ENCODE results near the gene FOLR2.
"Not testable (repeated sequence)": the region's sequence is repeated elsewhere in the genome, so short reads cannot be mapped to it uniquely, and the experiment has no call there.

Gene FOLR2

GRCh38 chr11:72216638-72217037 lies at the start of gene FOLR2:
FOLR2 (plus strand) TSS chr11:72216794; CDS start chr11:72218585, 1,791 bp downstream.
- H3K4me1 ChIP-seq (ENCODE audit: insufficient read depth, low read length): no peaks in the 10 kb centered on the region
- no peak within 1 kb of the TSS for H3K4me3 ChIP-seq (ENCODE audit: low read length)
- H3K27me3 ChIP-seq (ENCODE audit: insufficient read depth, low read length): peaks cover 4% of the 10 kb centered on the region; the same call in 1 of the 2 replicates
- H3K27ac ChIP-seq (ENCODE audit: low read length): no peak within 1 kb of the TSS
- no peaks in the 10 kb centered on the region for H3K9me3 ChIP-seq (ENCODE audit: insufficient read depth, low read depth, low read length)
- no peak within 1 kb of the TSS for H3K9ac ChIP-seq (ENCODE audit: low read depth, low read length)
- no peaks in the 10 kb centered on the region for H3K36me3 ChIP-seq (ENCODE audit: insufficient read depth, low read depth, low read length)

- not testable (repeated sequence) for H3K9me3 ChIP-seq (ENCODE audit: insufficient read depth, low read depth, low read length); H3K27ac ChIP-seq (ENCODE audit: low read length); H3K4me1 ChIP-seq (ENCODE audit: insufficient read depth, low read length); H3K27me3 ChIP-seq (ENCODE audit: insufficient read depth, low read length); H3K4me3 ChIP-seq (ENCODE audit: low read length); H3K36me3 ChIP-seq (ENCODE audit: insufficient read depth, low read depth, low read length); H3K9ac ChIP-seq (ENCODE audit: low read depth, low read length)
Measured at GRCh38 chr11:72169046-72169555, 47.5 kb upstream of the FOLR2 start.

- not testable (repeated sequence) for H3K27me3 ChIP-seq (ENCODE audit: insufficient read depth, low read length); H3K36me3 ChIP-seq (ENCODE audit: insufficient read depth, low read depth, low read length); H3K4me3 ChIP-seq (ENCODE audit: low read length); H3K9ac ChIP-seq (ENCODE audit: low read depth, low read length); H3K27ac ChIP-seq (ENCODE audit: low read length); H3K9me3 ChIP-seq (ENCODE audit: insufficient read depth, low read depth, low read length); H3K4me1 ChIP-seq (ENCODE audit: insufficient read depth, low read length)
Measured at GRCh38 chr11:72169754-72170153, 46.8 kb upstream of the FOLR2 start.

- H3K4me1 ChIP-seq (ENCODE audit: insufficient read depth, low read length); H3K9me3 ChIP-seq (ENCODE audit: insufficient read depth, low read depth, low read length); H3K4me3 ChIP-seq (ENCODE audit: low read length); H3K36me3 ChIP-seq (ENCODE audit: insufficient read depth, low read depth, low read length); H3K27ac ChIP-seq (ENCODE audit: low read length); H3K9ac ChIP-seq (ENCODE audit: low read depth, low read length); H3K27me3 ChIP-seq (ENCODE audit: insufficient read depth, low read length): not testable (repeated sequence)
Measured at GRCh38 chr11:72172043-72172442, 44.6 kb upstream of the FOLR2 start.

- no peaks in the 10 kb centered on the region for H3K9me3 ChIP-seq (ENCODE audit: insufficient read depth, low read depth, low read length)
- H3K36me3 ChIP-seq (ENCODE audit: insufficient read depth, low read depth, low read length): no peaks in the 10 kb centered on the region
- H3K4me1 ChIP-seq (ENCODE audit: insufficient read depth, low read length): no peaks in the 10 kb centered on the region
- no peak overlapping the region for H3K9ac ChIP-seq (ENCODE audit: low read depth, low read length)
- no peak overlapping the region for H3K4me3 ChIP-seq (ENCODE audit: low read length)
- no peaks in the 10 kb centered on the region for H3K27me3 ChIP-seq (ENCODE audit: insufficient read depth, low read length)
- no peak overlapping the region for H3K27ac ChIP-seq (ENCODE audit: low read length)
Measured at GRCh38 chr11:72173291-72173690, 43.3 kb upstream of the FOLR2 start.

GRCh38 chr11:72174302-72175070 lies 42.1 kb upstream of the FOLR2 start:
- Histone ChIP-seq H3K36me3 (ENCODE audit: insufficient read depth, low read depth, low read length) (no peaks in the 10 kb centered on the region), H3K9ac (ENCODE audit: low read depth, low read length) (no peak overlapping the region), H3K27ac (ENCODE audit: low read length) (no peak overlapping the region), H3K4me1 (ENCODE audit: insufficient read depth, low read length) (no peaks in the 10 kb centered on the region), H3K27me3 (ENCODE audit: insufficient read depth, low read length) (no peaks in the 10 kb centered on the region), H3K4me3 (ENCODE audit: low read length) (no peak overlapping the region), H3K9me3 (ENCODE audit: insufficient read depth, low read depth, low read length) (no peaks in the 10 kb centered on the region)

GRCh38 chr11:72177656-72178055 lies 38.9 kb upstream of the FOLR2 start:
- H3K9me3 ChIP-seq (ENCODE audit: insufficient read depth, low read depth, low read length): no peaks in the 10 kb centered on the region
- no peaks in the 10 kb centered on the region for H3K27me3 ChIP-seq (ENCODE audit: insufficient read depth, low read length)
- no peaks in the 10 kb centered on the region for H3K36me3 ChIP-seq (ENCODE audit: insufficient read depth, low read depth, low read length)
- no peak overlapping the region for H3K4me3 ChIP-seq (ENCODE audit: low read length)
- H3K27ac ChIP-seq (ENCODE audit: low read length): no peak overlapping the region
- no peak overlapping the region for H3K9ac ChIP-seq (ENCODE audit: low read depth, low read length)
- no peaks in the 10 kb centered on the region for H3K4me1 ChIP-seq (ENCODE audit: insufficient read depth, low read length)

GRCh38 chr11:72179049-72179803 lies 37.4 kb upstream of the FOLR2 start:
- H3K4me3 ChIP-seq (ENCODE audit: low read length): no peak overlapping the region
- H3K27ac ChIP-seq (ENCODE audit: low read length): no peak overlapping the region
- no peaks in the 10 kb centered on the region for H3K27me3 ChIP-seq (ENCODE audit: insufficient read depth, low read length)

GRCh38 chr11:72179804-72180396 lies 36.7 kb upstream of the FOLR2 start:
- H3K4me3 ChIP-seq (ENCODE audit: low read length): no peak overlapping the region
- no peak overlapping the region for H3K9ac ChIP-seq (ENCODE audit: low read depth, low read length)
- H3K27ac ChIP-seq (ENCODE audit: low read length): no peak overlapping the region
- no peaks in the 10 kb centered on the region for H3K36me3 ChIP-seq (ENCODE audit: insufficient read depth, low read depth, low read length)
- H3K9me3 ChIP-seq (ENCODE audit: insufficient read depth, low read depth, low read length): no peaks in the 10 kb centered on the region
- H3K4me1 ChIP-seq (ENCODE audit: insufficient read depth, low read length): no peaks in the 10 kb centered on the region
- no peaks in the 10 kb centered on the region for H3K27me3 ChIP-seq (ENCODE audit: insufficient read depth, low read length)

More at GRCh38 chr11:72179049-72179803, 37.4 kb upstream of the FOLR2 start:
- H3K4me1 ChIP-seq (ENCODE audit: insufficient read depth, low read length): no peaks in the 10 kb centered on the region
- no peaks in the 10 kb centered on the region for H3K36me3 ChIP-seq (ENCODE audit: insufficient read depth, low read depth, low read length)
- H3K9ac ChIP-seq (ENCODE audit: low read depth, low read length): no peak overlapping the region
- H3K9me3 ChIP-seq (ENCODE audit: insufficient read depth, low read depth, low read length): no peaks in the 10 kb centered on the region

- not testable (repeated sequence) for H3K9me3 ChIP-seq (ENCODE audit: insufficient read depth, low read depth, low read length); H3K27me3 ChIP-seq (ENCODE audit: insufficient read depth, low read length); H3K9ac ChIP-seq (ENCODE audit: low read depth, low read length); H3K4me3 ChIP-seq (ENCODE audit: low read length); H3K4me1 ChIP-seq (ENCODE audit: insufficient read depth, low read length); H3K27ac ChIP-seq (ENCODE audit: low read length); H3K36me3 ChIP-seq (ENCODE audit: insufficient read depth, low read depth, low read length)
Measured at GRCh38 chr11:72180892-72181552, 35.6 kb upstream of the FOLR2 start.

- H3K27me3 ChIP-seq (ENCODE audit: insufficient read depth, low read length); H3K4me3 ChIP-seq (ENCODE audit: low read length); H3K9ac ChIP-seq (ENCODE audit: low read depth, low read length); H3K36me3 ChIP-seq (ENCODE audit: insufficient read depth, low read depth, low read length); H3K27ac ChIP-seq (ENCODE audit: low read length); H3K9me3 ChIP-seq (ENCODE audit: insufficient read depth, low read depth, low read length); H3K4me1 ChIP-seq (ENCODE audit: insufficient read depth, low read length): not testable (repeated sequence)
Measured at GRCh38 chr11:72181553-72181958, 35.0 kb upstream of the FOLR2 start.

All from iPS-20b (cell line).